Psoas muscle (tissue), 8 donors: Measurements from ENCODE around the gene POLE4. TPM values are rescaled to one million over a fixed set of nuclear protein-coding genes. Genes with fewer than 3 reads are reported as not detected.

Experiments
- ATAC-seq, 4 donors: fragments of 200-7000 bp; cut with Tn5 transposase; one replicate each; pipeline ENCODE4 v1.9.1; 2020; ENCODE audit warnings: moderate library complexity in 3 of 4, mild to moderate bottlenecking in 2 of 4
- DNase-seq, 2 donors: peaks; one replicate each; pipeline ENCODE4 v3.0.0-alpha.2; 2020
- H3K27ac ChIP-seq: fragments of 200-600 bp; one replicate; pipeline ENCODE4 v1.8.0; 2022
- H3K27me3 ChIP-seq, 3 donors: fragments of 200-600 bp in 1 of 3; one replicate each; pipeline versions ENCODE4 v1.6.1 to v1.8.0; 2013 to 2022; ENCODE audit warnings: low read length in 2 of 3, mild to moderate bottlenecking in 2 of 3, moderate library complexity in 1 of 3; ENCODE audit not compliant: insufficient read depth in 3 of 3
- H3K36me3 ChIP-seq, 2 donors: fragments of 200-600 bp in 1 of 2; one replicate each; pipeline versions ENCODE4 v1.6.1 to v1.8.0; 2013 to 2022; ENCODE audit warnings: low read depth in 1 of 2, mild to moderate bottlenecking in 1 of 2, moderate library complexity in 1 of 2; ENCODE audit not compliant: insufficient read depth in 1 of 2
- H3K4me1 ChIP-seq: fragments of 200-600 bp; one replicate; pipeline ENCODE4 v1.8.0; 2022
- H3K4me3 ChIP-seq: fragments of 200-600 bp; one replicate; pipeline ENCODE4 v1.8.0; 2022; ENCODE audit warnings: mild to moderate bottlenecking
- H3K9me3 ChIP-seq: fragments of 200-600 bp; one replicate; pipeline ENCODE4 v1.8.0; 2022
- CTCF ChIP-seq: fragments of 200-600 bp; IDR thresholded peaks from one replicate; pipeline ENCODE4 v1.8.0; 2022; ENCODE audit warnings: antibody characterized with exemption
- WGBS, 3 donors: extraction: QIAGEN DNeasy Blood & Tissue Kit; methylation state at CpG; one replicate each; pipeline versions ENCODE4 v1.1.6 to v1.1.7; 2013; 5-methylcytosine and 5-hydroxymethylcytosine counted together
- intact Hi-C, 2 donors: fragments of 100-400 bp; cut with DNase I; formaldehyde crosslinking; loops; one replicate each; pipeline versions ENCODE4 v1.11.0 to v1.14.2; 2022
- polyA plus RNA-seq, 3 donors: library from polyadenylated mRNA; stranded (reverse); fragments of 200-250 nt; gene quantifications; one replicate each; pipeline ENCODE4 v1.2.3, GENCODE V29; 2013
- total RNA-seq, 4 donors: library from RNA; stranded (reverse); fragmentation: NEBNext Ultra II Directional in 2 of 4; extraction: Animal tissue kit (Norgen Biotek cat#: 25700) in 2 of 4; gene quantifications; one replicate each; pipeline versions ENCODE4 v1.2.1 to v1.2.4, GENCODE V29; 2021 to 2023
- donor health status: healthy with polysubstance abuse.
- donor health status: DM: no; HTN: no; CAD: no; lungs with moderate emphysema.
- donor health status: Bipolar disorder and iron deficiency.
- donor health status: healthy.
- donor health status: DM: yes; HTN: yes; CAD: no.
- donor health status: DM: no; HTN: no; CAD: no.
- donor health status: DM: no; HTN: no; CAD: no.
- donor health status: DM: yes; HTN: yes; CAD: no.

Gene POLE4
- total and polyA plus RNA-seq, 7 donors = 53.4 to 106 (median 77.7) TPM

- no peak for TF ChIP-seq CTCF
- DNase-seq (no peak), ATAC-seq (no peak)
- H3K36me3 ChIP-seq = no peaks in the 10 kb centered on the region
- no peaks in the 10 kb centered on the region for H3K4me1 ChIP-seq
- intact Hi-C loops = no loop called here
- no peak overlapping the region for H3K4me3 ChIP-seq
- H3K9me3 ChIP-seq = no peaks in the 10 kb centered on the region
- WGBS, 3 donors = 66 to 83% (median 80%) methylated on average over 4 of the region's 4 CpGs
- no peak overlapping the region for H3K27ac ChIP-seq
- H3K27me3 ChIP-seq = no peaks in the 10 kb centered on the region
Observed at GRCh38 chr2:75007819-75008218, 49.4 kb downstream of the POLE4 start.

- H3K36me3 ChIP-seq = no peaks in the 10 kb centered on the region
- H3K9me3 ChIP-seq = peaks cover 6% of the 10 kb centered on the region
- H3K4me3 ChIP-seq = no peak overlapping the region
- DNase-seq = no peak
- H3K27me3 ChIP-seq = no peaks in the 10 kb centered on the region
- no peak for TF ChIP-seq CTCF
- 87 to 93% (median 90%) methylated on average over 1 of the region's 1 CpG for WGBS, 3 donors
- no peak overlapping the region for H3K27ac ChIP-seq
- ATAC-seq = no peak
- intact Hi-C loops = no loop called here
- no peaks in the 10 kb centered on the region for H3K4me1 ChIP-seq
Observed at GRCh38 chr2:75010571-75010970, 52.1 kb downstream of the POLE4 start.

GRCh38 chr2:75012080-75012479, 53.6 kb downstream of the POLE4 start:
- Histone ChIP-seq H3K27ac (no peak overlapping the region), H3K9me3 (peaks cover 6% of the 10 kb centered on the region), H3K27me3 (no peaks in the 10 kb centered on the region), H3K4me1 (no peaks in the 10 kb centered on the region), H3K4me3 (no peak overlapping the region), H3K36me3 (no peaks in the 10 kb centered on the region)
- DNase-seq (no peak), ATAC-seq (no peak)
- intact Hi-C loops = no loop called here
- no peak for TF ChIP-seq CTCF
- WGBS, 3 donors = 92 to 95% (median 93%) methylated on average over 8 of the region's 8 CpGs

GRCh38 chr2:75018162-75018561, 59.7 kb downstream of the POLE4 start:
- no peaks in the 10 kb centered on the region for H3K4me1 ChIP-seq
- H3K9me3 ChIP-seq = peaks cover 6% of the 10 kb centered on the region
- DNase-seq (no peak), ATAC-seq (no peak)
- WGBS, 3 donors = 90 to 92% (median 90%) methylated on average over 2 of the region's 2 CpGs
- H3K27ac ChIP-seq = no peak overlapping the region
- intact Hi-C loops = no loop called here
- TF ChIP-seq CTCF = no peak
- H3K36me3 ChIP-seq = no peaks in the 10 kb centered on the region
- H3K27me3 ChIP-seq = no peaks in the 10 kb centered on the region
- no peak overlapping the region for H3K4me3 ChIP-seq

Other genes with a start within 250 kb of the POLE4 start
- 100 to 1,000 TPM in 1 of 4 donors, 10 to 100 TPM in 3; 47.9 to 150 (median 90.9) TPM for gene HK2, start 124.5 kb upstream of the POLE4 start, total RNA-seq
- gene HK2, start 124.5 kb upstream of the POLE4 start, polyA plus RNA-seq = 100 to 1,000 TPM in 1 of 3 donors, 10 to 100 TPM in 2; 14.3 to 229 (median 61.0) TPM
- under 1 TPM; 0.10 to 0.37 (median 0.14) TPM for gene TACR1, start 240.9 kb downstream of the POLE4 start, total RNA-seq
- under 1 TPM; 0.03 to 0.13 (median 0.11) TPM for gene TACR1, start 240.9 kb downstream of the POLE4 start, polyA plus RNA-seq